ENCODE measurements around the gene HOOK2. TPM values are rescaled to one million over a fixed set of nuclear protein-coding genes. Genes with fewer than 3 reads are reported as not detected.

Gene HOOK2
- total RNA-seq, 3 donors from 2014 or later (not counting 1 experiment from before 2014, with no cell fraction given) = 13.3 to 15.3 (median 13.9) TPM

DNA sequence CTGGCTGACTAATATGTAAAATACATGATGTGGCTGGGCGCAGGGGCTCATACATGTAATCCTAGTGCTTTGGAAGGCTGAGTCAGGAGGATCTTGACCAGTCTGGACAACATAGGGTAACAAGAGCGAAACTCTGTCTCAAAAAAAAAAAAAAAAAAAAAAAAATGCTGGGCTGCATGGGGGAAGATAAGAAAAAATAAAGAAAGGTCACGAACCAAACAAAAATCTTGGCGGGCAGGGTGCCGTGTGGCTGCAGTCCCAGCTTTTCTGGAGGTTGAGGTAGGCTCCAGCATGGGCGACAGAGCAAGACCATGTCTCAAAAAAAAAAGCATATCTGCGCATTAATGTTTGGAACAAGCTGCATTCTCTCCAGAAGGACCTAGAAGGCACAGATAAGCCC, 39.7 kb upstream of the HOOK2 start:
- DNase-seq (no peak), ATAC-seq (no peak)
- Histone ChIP-seq H3K4me3 (ENCODE audit: low read length) (no peak overlapping the region), H3K36me3 (ENCODE audit: control insufficient read depth, insufficient read depth, low read length) (peaks cover 10% of the 10 kb centered on the region), H3K27ac (ENCODE audit: low read length) (no peak overlapping the region), H3K27me3 (ENCODE audit: control insufficient read depth, insufficient read depth, low read length) (no peaks in the 10 kb centered on the region), H3K4me1 (ENCODE audit: control insufficient read depth, insufficient read depth, low read length) (no peaks in the 10 kb centered on the region), H3K9me3 (ENCODE audit: control insufficient read depth, insufficient read depth, low read length) (no peaks in the 10 kb centered on the region)
- Mint-ChIP-seq H3K36me3 (no peaks in the 10 kb centered on the region), H3K27ac (no peak overlapping the region), H3K4me1 (no peaks in the 10 kb centered on the region), H3K27me3 (ENCODE audit: low read depth in 2 of 2) (no peaks in the 10 kb centered on the region), H3K9me3 (no peaks in the 10 kb centered on the region), H3K4me3 (no peak overlapping the region)
- intact Hi-C loops (cut with micrococcal nuclease) = no loop called here
- WGBS (ENCODE audit: insufficient coverage) = 98% methylated on average over 7 of the region's 7 CpGs
- no peak for TF ChIP-seq CTCF (IDR thresholded peaks at IDR 0.05)

GRCh38 chr19:12806242-12807081, 31.1 kb upstream of the HOOK2 start, which contains the start of gene RNASEH2A:
Gene RNASEH2A, plus strand, starts transcription at chr19:12806584. Its CDS starts 90 bp downstream, at chr19:12806674.
- Mint-ChIP-seq H3K27ac (peak within 1 kb of the TSS; percentile 83 to 94), H3K4me3 (peak within 1 kb of the TSS; percentile 93), H3K36me3 (no peaks in the 10 kb centered on the region), H3K4me1 (peaks cover 17 to 26% of the 10 kb centered on the region in 2 donors), H3K9me3 (no peaks in the 10 kb centered on the region), H3K27me3 (ENCODE audit: low read depth in 2 of 2) (peaks cover 0 to 5% of the 10 kb centered on the region in 2 donors)
- DNase-seq (peak; percentile 80 to 93), ATAC-seq (peak; percentile 94 to 98 (median 96))
- peaks cover 13% of the 10 kb centered on the region for H3K36me3 ChIP-seq (ENCODE audit: control insufficient read depth, insufficient read depth, low read length)
- peaks cover 27% of the 10 kb centered on the region for H3K4me1 ChIP-seq (ENCODE audit: control insufficient read depth, insufficient read depth, low read length)
- H3K27ac ChIP-seq (ENCODE audit: low read length) = peak within 1 kb of the TSS; percentile 72
- intact Hi-C loops (cut with micrococcal nuclease) = loop anchor here (5.0 kb wide), 1 partner anchor 36 kb away; no protein-coding TSS in a partner anchor
- H3K9me3 ChIP-seq (ENCODE audit: control insufficient read depth, insufficient read depth, low read length) = no peaks in the 10 kb centered on the region
- TF ChIP-seq CTCF (IDR thresholded peaks at IDR 0.05) = no peak
- 4% methylated on average over 64 of the region's 66 CpGs for WGBS (ENCODE audit: insufficient coverage)
- H3K4me3 ChIP-seq (ENCODE audit: low read length) = peak within 1 kb of the TSS; percentile 93
- H3K27me3 ChIP-seq (ENCODE audit: control insufficient read depth, insufficient read depth, low read length) = peaks cover 4% of the 10 kb centered on the region

- Mint-ChIP-seq H3K36me3 (no peaks in the 10 kb centered on the region), H3K27ac (no peak overlapping the region), H3K4me3 (no peak overlapping the region), H3K4me1 (peaks cover 26 to 35% of the 10 kb centered on the region in 2 donors), H3K9me3 (no peaks in the 10 kb centered on the region), H3K27me3 (ENCODE audit: low read depth in 2 of 2) (peaks cover 0 to 12% of the 10 kb centered on the region in 2 donors)
- H3K4me1 ChIP-seq (ENCODE audit: control insufficient read depth, insufficient read depth, low read length) = peaks cover 41% of the 10 kb centered on the region
- TF ChIP-seq CTCF (IDR thresholded peaks at IDR 0.05) = no peak
- ATAC-seq (no peak), DNase-seq (no peak)
- H3K4me3 ChIP-seq (ENCODE audit: low read length) = no peak overlapping the region
- H3K27me3 ChIP-seq (ENCODE audit: control insufficient read depth, insufficient read depth, low read length) = peaks cover 6% of the 10 kb centered on the region
- no peaks in the 10 kb centered on the region for H3K9me3 ChIP-seq (ENCODE audit: control insufficient read depth, insufficient read depth, low read length)
- WGBS (ENCODE audit: insufficient coverage) = 94% methylated on average over 26 of the region's 26 CpGs
- no peak overlapping the region for H3K27ac ChIP-seq (ENCODE audit: low read length)
- H3K36me3 ChIP-seq (ENCODE audit: control insufficient read depth, insufficient read depth, low read length) = peaks cover 5% of the 10 kb centered on the region
- intact Hi-C loops (cut with micrococcal nuclease) = no loop called here
Measured at GRCh38 chr19:12804051-12804450, 28.7 kb upstream of the HOOK2 start.
